Esophagus muscularis mucosa (tissue), 4 donors: ENCODE results near the gene ARHGAP24. TPM values are rescaled to one million over a fixed set of nuclear protein-coding genes. Genes with fewer than 3 reads are reported as not detected.
A peak's percentile ranks its signal among the peaks of the same experiment; 100 is the strongest.

Experiments
- DNase-seq: peaks from one replicate; pipeline ENCODE4 v3.0.0-alpha.2; 2017; ENCODE audit errors: extremely low spot score
- H3K27ac ChIP-seq, 4 donors: fragments of 200-600 bp; sonication (generic); replicated peaks in 1 of 4; 1 replicate in 3 of 4; 2 replicates in 1 of 4; pipeline ENCODE4 v1.5.1; 2016 to 2019; ENCODE audit warnings: mild to moderate bottlenecking in 1 of 4
- H3K27me3 ChIP-seq, 4 donors: fragments of 200-600 bp; sonication (generic); one replicate each; pipeline versions ENCODE4 v1.5.1 to v1.6.0; 2016 to 2019
- H3K36me3 ChIP-seq, 4 donors: fragments of 200-600 bp; sonication (generic); one replicate each; pipeline ENCODE4 v1.5.1; 2016 to 2019
- H3K4me1 ChIP-seq, 4 donors: fragments of 200-600 bp; sonication (generic); one replicate each; pipeline ENCODE4 v1.5.1; 2016 to 2019
- H3K4me3 ChIP-seq, 4 donors: fragments of 200-600 bp; sonication (generic); 1 replicate in 2 of 4; 2 replicates in 2 of 4; pipeline ENCODE4 v1.5.1; 2016 to 2019; ENCODE audit warnings: mild to moderate bottlenecking in 4 of 4, moderate library complexity in 1 of 4
- H3K9me3 ChIP-seq, 4 donors: fragments of 200-600 bp; sonication (generic); 1 replicate in 3 of 4; 2 replicates in 1 of 4; pipeline ENCODE4 v1.5.1; 2016 to 2019
- EP300 ChIP-seq: sonication (generic); formaldehyde crosslinking; IDR thresholded peaks from one replicate; pipeline ENCODE4 v1.6.1; 2017; ENCODE audit warnings: antibody characterized with exemption
- POLR2A ChIP-seq: fragments of 450-650 bp; IDR thresholded peaks from one replicate; pipeline ENCODE4 v1.6.1; 2017; ENCODE audit warnings: antibody characterized with exemption, moderate library complexity, mild to moderate bottlenecking, low read depth
- POLR2AphosphoS5 ChIP-seq, 2 donors: sonication (generic); formaldehyde crosslinking; IDR thresholded peaks; one replicate each; pipeline ENCODE4 v1.6.1; 2017; ENCODE audit warnings: antibody characterized with exemption in 2 of 2
- WGBS: methylation state at CpG from one replicate; pipeline ENCODE4 v1.1.5; 2018; 5-methylcytosine and 5-hydroxymethylcytosine counted together
- intact Hi-C: fragments of 100-400 bp; cut with DNase I; formaldehyde crosslinking; loops from one replicate; pipeline ENCODE4 v1.15.1; 2023
- total RNA-seq, 4 donors: library from RNA; depleted of rRNA; stranded (reverse); fragments of >200 nt; gene quantifications; one replicate each; pipeline versions ENCODE4 v1.1.0 to v1.2.1, GENCODE V29; 2016
- TF ChIP-seq, protein P1 (sequence below), 3 experiments: fragments of 200-600 bp in 2 of 3; fragments of 450-650 bp in 1 of 3; sonication (generic) in 2 of 3; IDR thresholded peaks; one replicate each; pipeline ENCODE4 v1.5.1; 2017 to 2019; ENCODE audit warnings: antibody characterized with exemption in 3 of 3, mild to moderate bottlenecking in 2 of 3, moderate library complexity in 1 of 3

The ARHGAP24 gene
- total RNA-seq, 4 donors from 2014 or later: 17.6 to 30.2 (median 23.6) TPM

GRCh38 chr4:85929961-85930665 is 455.2 kb downstream of the ARHGAP24 start:
- Histone ChIP-seq H3K36me3 (no peaks in the 10 kb centered on the region), H3K27ac (no peak overlapping the region), H3K9me3 (no peaks in the 10 kb centered on the region), H3K27me3 (no peaks in the 10 kb centered on the region), H3K4me1 (peaks cover 24 to 33% (median 31%) of the 10 kb centered on the region in 4 donors), H3K4me3 (peak overlapping the region in 3 of 4 donors; percentile 8 to 19 (median 9))
- DNase-seq: no peak
- intact Hi-C loops: no loop called here
- no peak for TF ChIP-seq POLR2AphosphoS5 (IDR thresholded peaks at IDR 0.05)
- TF ChIP-seq, protein P1, sequence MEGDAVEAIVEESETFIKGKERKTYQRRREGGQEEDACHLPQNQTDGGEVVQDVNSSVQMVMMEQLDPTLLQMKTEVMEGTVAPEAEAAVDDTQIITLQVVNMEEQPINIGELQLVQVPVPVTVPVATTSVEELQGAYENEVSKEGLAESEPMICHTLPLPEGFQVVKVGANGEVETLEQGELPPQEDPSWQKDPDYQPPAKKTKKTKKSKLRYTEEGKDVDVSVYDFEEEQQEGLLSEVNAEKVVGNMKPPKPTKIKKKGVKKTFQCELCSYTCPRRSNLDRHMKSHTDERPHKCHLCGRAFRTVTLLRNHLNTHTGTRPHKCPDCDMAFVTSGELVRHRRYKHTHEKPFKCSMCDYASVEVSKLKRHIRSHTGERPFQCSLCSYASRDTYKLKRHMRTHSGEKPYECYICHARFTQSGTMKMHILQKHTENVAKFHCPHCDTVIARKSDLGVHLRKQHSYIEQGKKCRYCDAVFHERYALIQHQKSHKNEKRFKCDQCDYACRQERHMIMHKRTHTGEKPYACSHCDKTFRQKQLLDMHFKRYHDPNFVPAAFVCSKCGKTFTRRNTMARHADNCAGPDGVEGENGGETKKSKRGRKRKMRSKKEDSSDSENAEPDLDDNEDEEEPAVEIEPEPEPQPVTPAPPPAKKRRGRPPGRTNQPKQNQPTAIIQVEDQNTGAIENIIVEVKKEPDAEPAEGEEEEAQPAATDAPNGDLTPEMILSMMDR (IDR thresholded peaks at IDR 0.05): no peak
- no peak for TF ChIP-seq EP300
- TF ChIP-seq POLR2A: no peak
- WGBS: 39% methylated on average over 10 of the region's 10 CpGs

DNA sequence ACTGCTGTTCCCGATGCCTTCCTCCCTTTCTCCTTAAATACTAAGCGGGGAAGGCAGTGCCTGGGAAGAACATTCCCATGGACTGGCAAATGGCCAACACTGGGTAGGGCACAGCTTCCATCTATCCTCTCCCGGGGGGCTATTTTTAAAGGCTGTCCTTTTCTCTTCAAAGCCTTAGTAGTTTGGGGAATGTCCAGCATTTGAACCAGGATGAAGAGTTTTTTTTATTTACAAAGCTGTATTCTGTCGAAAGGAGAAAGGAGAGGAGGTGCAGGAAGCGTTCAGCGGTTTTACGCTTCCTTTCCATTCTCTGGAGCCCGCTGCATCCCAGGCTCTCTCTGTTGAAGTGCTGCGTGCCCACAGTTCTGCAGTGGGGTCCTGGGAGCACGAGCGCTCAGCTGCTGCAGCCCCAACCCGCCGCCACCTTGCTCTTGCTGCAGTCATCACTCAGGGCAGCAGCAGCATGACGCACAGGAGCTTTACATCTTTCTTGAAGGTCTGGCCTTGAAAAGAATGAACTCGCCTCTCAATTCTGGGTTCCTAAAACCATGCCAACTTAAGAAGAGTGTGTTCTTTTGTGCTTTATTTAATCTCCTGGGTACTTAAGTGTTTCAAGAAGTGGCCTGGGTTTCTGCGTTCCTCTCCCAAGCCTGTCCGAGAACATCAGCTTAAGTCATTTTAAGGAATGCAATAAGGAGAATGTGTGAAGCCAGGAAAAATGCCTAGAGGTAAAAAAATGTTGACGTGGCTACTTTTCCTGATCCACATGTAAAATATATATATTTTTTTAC is 457.7 kb downstream of the ARHGAP24 start:
- intact Hi-C loops: no loop called here
- Histone ChIP-seq H3K4me3 (peak overlapping the region in 1 of 4 donors; percentile 33), H3K27ac (no peak overlapping the region), H3K4me1 (peaks cover 24 to 33% (median 31%) of the 10 kb centered on the region in 4 donors), H3K36me3 (no peaks in the 10 kb centered on the region), H3K27me3 (no peaks in the 10 kb centered on the region), H3K9me3 (no peaks in the 10 kb centered on the region)
- no peak for DNase-seq
- TF ChIP-seq EP300 (no peak), POLR2AphosphoS5 (IDR thresholded peaks at IDR 0.05) (no peak), POLR2A (no peak)
- TF ChIP-seq, protein P1 (IDR thresholded peaks at IDR 0.05): no peak
- 49% methylated on average over 18 of the region's 18 CpGs for WGBS

- Histone ChIP-seq H3K36me3 (no peaks in the 10 kb centered on the region), H3K27ac (no peak overlapping the region), H3K27me3 (no peaks in the 10 kb centered on the region), H3K9me3 (no peaks in the 10 kb centered on the region), H3K4me1 (peaks cover 24 to 33% (median 31%) of the 10 kb centered on the region in 4 donors), H3K4me3 (no peak overlapping the region)
- TF ChIP-seq POLR2AphosphoS5 (IDR thresholded peaks at IDR 0.05) (no peak), POLR2A (no peak), EP300 (no peak)
- TF ChIP-seq, protein P1 (IDR thresholded peaks at IDR 0.05): no peak
- WGBS: 92% methylated on average over 3 of the region's 3 CpGs
- intact Hi-C loops: no loop called here
- no peak for DNase-seq
Observed at GRCh38 chr4:85933291-85933640, 458.3 kb downstream of the ARHGAP24 start.

GRCh38 chr4:85937507-85937906 is 462.6 kb downstream of the ARHGAP24 start:
- H3K36me3 ChIP-seq: no peaks in the 10 kb centered on the region
- no peaks in the 10 kb centered on the region for H3K27me3 ChIP-seq
- DNase-seq: no peak
- H3K4me3 ChIP-seq: no peak overlapping the region
- no peaks in the 10 kb centered on the region for H3K9me3 ChIP-seq
- 91% methylated on average over 2 of the region's 2 CpGs for WGBS
- TF ChIP-seq EP300 (no peak), POLR2AphosphoS5 (IDR thresholded peaks at IDR 0.05) (no peak), POLR2A (no peak)
- TF ChIP-seq, protein P1 (IDR thresholded peaks at IDR 0.05): no peak
- intact Hi-C loops: no loop called here
- H3K27ac ChIP-seq: no peak overlapping the region
- peaks cover 0 to 9% (median 6%) of the 10 kb centered on the region in 4 donors for H3K4me1 ChIP-seq
